SK-N-SH (cell line): ENCODE measurements around the gene GNAT3. TPM values are rescaled to one million over a fixed set of nuclear protein-coding genes. Genes with fewer than 3 reads are reported as not detected.

Source experiments
- CTCF ChIA-PET: fragments of 300-600, 350-600 bp; formaldehyde crosslinking; extraction: SDS; loops from one replicate; lab custom pipeline; 2021; lab: Yijun Ruan, JAX
- POLR2A ChIA-PET: fragments of 350-600 bp; sonication (Branson Sonifier 250); formaldehyde crosslinking; extraction: SDS; loops from one replicate; lab custom pipeline; 2020; ENCODE audit warnings: antibody characterized with exemption, inconsistent platforms; lab: Yijun Ruan, JAX
- DNase-seq: peaks from one replicate; pipeline ENCODE4 v3.0.0; 2012
- H2AFZ ChIP-seq: fragments of 200-600 bp; sonication (generic); 2 replicates; pipeline ENCODE4 v1.8.1; 2016; ENCODE audit warnings: antibody characterized with exemption, mild to moderate bottlenecking, low read depth
- H3F3A ChIP-seq: fragments of 200-600 bp; sonication (generic); replicated peaks from 2 replicates; pipeline ENCODE3; 2016; ENCODE audit warnings: antibody characterized with exemption, mild to moderate bottlenecking; ENCODE audit not compliant: insufficient read depth
- H3K27ac ChIP-seq, 2 experiments: fragments of 200-500 bp in 1 of 2; fragments of 200-600 bp in 1 of 2; sonication (Bioruptor generic) in 1 of 2; sonication (generic), shearing (Covaris generic) in 1 of 2; 2 replicates each; pipeline versions ENCODE4 v1.5.1 to v1.6.1; 2014 to 2016; ENCODE audit warnings: low read depth in 2 of 2, inconsistent platforms in 1 of 2, low read length in 1 of 2, mild to moderate bottlenecking in 1 of 2, mixed read lengths in 1 of 2
- H3K27me3 ChIP-seq: fragments of 200-600 bp; sonication (generic), shearing (Covaris generic); 2 replicates; pipeline ENCODE4 v1.6.1; 2016; ENCODE audit warnings: mixed run types; ENCODE audit not compliant: insufficient read depth
- H3K36me3 ChIP-seq, 2 experiments: fragments of 200-500 bp in 1 of 2; fragments of 200-600 bp in 1 of 2; sonication (Bioruptor generic) in 1 of 2; sonication (generic) in 1 of 2; replicated peaks in 1 of 2; 2 replicates each; pipeline versions ENCODE3 to v1.5.1; 2014 to 2016; ENCODE audit warnings: low read length in 1 of 2, mild to moderate bottlenecking in 1 of 2; ENCODE audit not compliant: insufficient read depth in 2 of 2, control insufficient read depth in 1 of 2
- H3K4me1 ChIP-seq, 2 experiments: fragments of 200-500 bp in 1 of 2; fragments of 200-600 bp in 1 of 2; sonication (Bioruptor generic) in 1 of 2; sonication (generic), shearing (Covaris generic) in 1 of 2; 2 replicates each; pipeline versions ENCODE4 v1.5.1 to v1.6.1; 2014 to 2016; ENCODE audit warnings: low read depth in 1 of 2, low read length in 1 of 2, mixed run types in 1 of 2; ENCODE audit not compliant: insufficient read depth in 2 of 2, control insufficient read depth in 1 of 2
- H3K4me2 ChIP-seq: fragments of 200-600 bp; sonication (generic), shearing (Covaris generic); 2 replicates; pipeline ENCODE4 v1.6.1; 2017; ENCODE audit warnings: mixed run types
- H3K4me3 ChIP-seq, 2 experiments: fragments of 200-500 bp in 1 of 2; fragments of 200-600 bp in 1 of 2; sonication (Bioruptor generic) in 1 of 2; sonication (generic), shearing (Covaris generic) in 1 of 2; 2 replicates each; pipeline versions ENCODE4 v1.5.1 to v1.8.1; 2014 to 2016; ENCODE audit warnings: low read depth in 2 of 2, inconsistent platforms in 1 of 2, low read length in 1 of 2, mild to moderate bottlenecking in 1 of 2, mixed read lengths in 1 of 2, moderate library complexity in 1 of 2
- H3K79me2 ChIP-seq: fragments of 200-600 bp; sonication (generic); 2 replicates; pipeline ENCODE4 v1.8.1; 2017; ENCODE audit warnings: mild to moderate bottlenecking; ENCODE audit not compliant: insufficient read depth
- H3K9ac ChIP-seq: fragments of 200-600 bp; sonication (generic); 2 replicates; pipeline ENCODE4 v1.6.1; 2017; ENCODE audit warnings: mixed run types
- H3K9me2 ChIP-seq: fragments of 200-600 bp; sonication (generic); 2 replicates; pipeline ENCODE4 v1.6.1; 2017; ENCODE audit warnings: mixed run types
- H3K9me3 ChIP-seq: fragments of 200-600 bp; sonication (generic); 2 replicates; pipeline ENCODE4 v1.6.1; 2017; ENCODE audit warnings: mixed run types, mild to moderate bottlenecking, moderate library complexity
- H4K20me1 ChIP-seq: fragments of 200-600 bp; sonication (generic); 2 replicates; pipeline ENCODE4 v1.6.1; 2017; ENCODE audit warnings: mild to moderate bottlenecking, mixed run types; ENCODE audit not compliant: insufficient read depth
- CTCF ChIP-seq: fragments of 200-600 bp; sonication (generic); IDR thresholded peaks from 2 replicates; pipeline ENCODE4 v1.6.1; 2017; ENCODE audit warnings: antibody characterized with exemption, mild to moderate bottlenecking, moderate library complexity
- EP300 ChIP-seq, 2 experiments: IDR thresholded peaks; 2 replicates each; pipeline versions ENCODE4 v1.4.0 to v1.6.1; 2012; ENCODE audit warnings: borderline replicate concordance in 1 of 2, low read depth in 1 of 2, low read length in 1 of 2
- EZH2phosphoT487 ChIP-seq: fragments of 200-600 bp; sonication (generic); IDR thresholded peaks from 2 replicates; pipeline ENCODE4 v1.6.1; 2017; ENCODE audit warnings: low read depth, mixed run types, mild to moderate bottlenecking, antibody characterized with exemption, moderate library complexity, borderline replicate concordance
- FOSL2 ChIP-seq: IDR thresholded peaks from 2 replicates; pipeline ENCODE4 v1.4.0; 2012; ENCODE audit warnings: low read depth, mild to moderate bottlenecking, moderate library complexity, borderline replicate concordance
- FOXM1 ChIP-seq: IDR thresholded peaks from 2 replicates; pipeline ENCODE4 v1.4.0; 2012; ENCODE audit warnings: low read depth, mild to moderate bottlenecking
- IRF3 ChIP-seq: fragments of 150-350 bp; IDR thresholded peaks from 2 replicates; pipeline ENCODE4 v1.6.1; 2016; ENCODE audit warnings: mild to moderate bottlenecking, low read depth, low read length
- JUND ChIP-seq: IDR thresholded peaks from 2 replicates; pipeline ENCODE4 v1.4.0; 2012
- MEF2A ChIP-seq: IDR thresholded peaks from 2 replicates; pipeline ENCODE4 v1.4.0; 2012; ENCODE audit warnings: low read depth, borderline replicate concordance
- NFIC ChIP-seq: IDR thresholded peaks from 2 replicates; pipeline ENCODE4 v1.4.0; 2012; ENCODE audit warnings: borderline replicate concordance
- PBX3 ChIP-seq: IDR thresholded peaks from 2 replicates; pipeline ENCODE4; 2012
- POLR2AphosphoS5 ChIP-seq: IDR thresholded peaks from 2 replicates; pipeline ENCODE4 v1.6.1; 2012; ENCODE audit warnings: low read depth, low read length
- RCOR1 ChIP-seq: fragments of 150-350 bp; IDR thresholded peaks from 2 replicates; pipeline ENCODE4 v1.6.1; 2017; ENCODE audit warnings: antibody characterized with exemption, low read length
- RFX5 ChIP-seq: IDR thresholded peaks from 2 replicates; pipeline ENCODE4 v1.6.1; 2012; ENCODE audit warnings: mild to moderate bottlenecking, improper control_type of control experiment, low read length
- RXRA ChIP-seq: IDR thresholded peaks from 2 replicates; pipeline ENCODE4 v1.4.0; 2012; ENCODE audit warnings: low read depth, mild to moderate bottlenecking, borderline replicate concordance
- SIN3A ChIP-seq: IDR thresholded peaks from 2 replicates; pipeline ENCODE4 v1.6.1; 2012; ENCODE audit warnings: low read depth, mild to moderate bottlenecking, low read length, moderate library complexity, borderline replicate concordance
- SMC3 ChIP-seq: IDR thresholded peaks from 2 replicates; pipeline ENCODE4 v1.6.1; 2012; ENCODE audit warnings: low read depth, low read length, improper control_type of control experiment
- TCF12 ChIP-seq: IDR thresholded peaks from 2 replicates; pipeline ENCODE4 v1.4.0; 2012
- TEAD4 ChIP-seq: IDR thresholded peaks from 2 replicates; pipeline ENCODE4 v1.4.0; 2012; ENCODE audit warnings: mild to moderate bottlenecking, borderline replicate concordance; ENCODE audit not compliant: insufficient read depth
- YY1 ChIP-seq: IDR thresholded peaks from 2 replicates; pipeline ENCODE4 v1.4.0; 2012; ENCODE audit warnings: low read depth, mild to moderate bottlenecking
- ZBTB33 ChIP-seq: IDR thresholded peaks from 2 replicates; pipeline ENCODE4 v1.4.0; 2012; ENCODE audit warnings: low read depth, borderline replicate concordance
- WGBS: methylation state at CpG from one replicate; pipeline ENCODE4 v1.1.6; 2017; ENCODE audit warnings: low lambda C conversion rate; 5-methylcytosine and 5-hydroxymethylcytosine counted together
- polyA plus RNA-seq, 3 experiments: library from polyadenylated mRNA; depleted of rRNA; stranded (reverse); fragments of >200 nt; gene quantifications; 2 replicates each; pipeline ENCODE4 v1.2.3, GENCODE V29; 2012

GNAT3 gene
- polyA plus RNA-seq, 1 of the 3 experiments (the other 2 are of a cell fraction) = not detected

GRCh38 chr7:80550005-80550404 lies 38.1 kb upstream of the GNAT3 start (continued):
- TF ChIP-seq RXRA = no peak
- TF ChIP-seq SMC3 = no peak
- TF ChIP-seq RFX5 = no peak
- TF ChIP-seq SIN3A = no peak

- CTCF ChIA-PET = no interaction called here
- TF ChIP-seq JUND (peak; percentile 18; the same call in 1 of the 2 replicates), IRF3 (no peak)
- Histone ChIP-seq H3K4me3 (no peak overlapping the region), H3K27ac (peak overlapping the region in 1 of 2 experiments; percentile 38; a peak in 1 of 4 replicates), H3F3A (no peaks in the 10 kb centered on the region), H4K20me1 (no peaks in the 10 kb centered on the region), H3K4me2 (no peak overlapping the region), H3K79me2 (no peaks in the 10 kb centered on the region), H3K9me2 (no peaks in the 10 kb centered on the region), H3K9me3 (no peaks in the 10 kb centered on the region), H3K9ac (no peak overlapping the region), H2AFZ (no peak overlapping the region; the same call in 1 of the 2 replicates), H3K27me3 (no peaks in the 10 kb centered on the region), H3K36me3 (no peaks in the 10 kb centered on the region), H3K4me1 (no peaks in the 10 kb centered on the region)
- no peak for DNase-seq
- POLR2A ChIA-PET = no interaction called here
These were observed 37.1 kb upstream of the GNAT3 start for GRCh38 chr7:80548840-80549530.

GRCh38 chr7:80542398-80542797 lies 30.5 kb upstream of the GNAT3 start:
- Histone ChIP-seq H3K27me3 (no peaks in the 10 kb centered on the region), H3F3A (peaks cover 18% of the 10 kb centered on the region), H3K27ac (peak overlapping the region in 1 of 2 experiments; percentile 86; a peak in 3 of 4 replicates), H3K79me2 (no peaks in the 10 kb centered on the region), H3K4me3 (no peak overlapping the region), H3K9me3 (no peaks in the 10 kb centered on the region), H3K9me2 (no peaks in the 10 kb centered on the region), H3K4me2 (peak overlapping the region; percentile 45), H3K9ac (no peak overlapping the region), H3K4me1 (peaks cover 0 to 12% of the 10 kb centered on the region in 2 experiments; a peak in 3 of 4 replicates), H3K36me3 (no peaks in the 10 kb centered on the region), H4K20me1 (no peaks in the 10 kb centered on the region), H2AFZ (no peak overlapping the region)
- ChIA-PET POLR2A (no interaction called here), CTCF (interaction anchor here (1.1 kb wide), 1 partner anchor 8 kb away, joined by 3 read pairs; no protein-coding TSS in a partner anchor)
- DNase-seq = no peak
- 10% methylated on average over 1 of the region's 1 CpG for WGBS
- TF ChIP-seq EZH2phosphoT487 (no peak), RXRA (peak; percentile 64; the same call in 1 of the 2 replicates), TEAD4 (peak; percentile 99), TCF12 (peak; percentile 97), MEF2A (peak; percentile 85), JUND (peak; percentile 97), ZBTB33 (peak; percentile 80; the same call in 1 of the 2 replicates), FOXM1 (peak; percentile 95), CTCF (no peak), NFIC (peak; percentile 99), RCOR1 (no peak), YY1 (peak; percentile 56; the same call in 1 of the 2 replicates), FOSL2 (peak; percentile 80), PBX3 (peak; percentile 96), POLR2AphosphoS5 (peak; percentile 76; the same call in 1 of the 2 replicates), EP300 (IDR thresholded peaks at IDR 0.05; ENCODE audit: borderline replicate concordance in 1 of 2, low read depth in 1 of 2, low read length in 1 of 2) (peak; percentile 51 to 99; a peak in 3 of 4 replicates)
